BLaER1 (cell line): Measurements from ENCODE around the gene MRTO4.
"Not testable (repeated sequence)": the region's sequence is repeated elsewhere in the genome, so short reads cannot be mapped to it uniquely, and the experiment has no call there.

Experiments
- H3K27ac ChIP-seq: shearing (Covaris generic); formaldehyde crosslinking; 2 replicates; pipeline ENCODE4 v1.8.1; 2022
- H3K27me3 ChIP-seq: shearing (Covaris generic); formaldehyde crosslinking; 2 replicates; pipeline ENCODE4 v1.8.1; 2022
- H3K36me3 ChIP-seq: shearing (Covaris generic); formaldehyde crosslinking; 2 replicates; pipeline ENCODE4 v1.8.1; 2022
- H3K4me1 ChIP-seq: shearing (Covaris generic); formaldehyde crosslinking; 2 replicates; pipeline ENCODE4 v1.8.1; 2022
- H3K4me2 ChIP-seq: shearing (Covaris generic); formaldehyde crosslinking; 2 replicates; pipeline ENCODE4 v1.8.1; 2022
- H3K4me3 ChIP-seq: shearing (Covaris generic); formaldehyde crosslinking; 2 replicates; pipeline ENCODE4 v1.8.1; 2022
- H3K9ac ChIP-seq: shearing (Covaris generic); formaldehyde crosslinking; 2 replicates; pipeline ENCODE4 v1.8.1; 2022
- H3K9me3 ChIP-seq: shearing (Covaris generic); formaldehyde crosslinking; 2 replicates; pipeline ENCODE4 v1.8.1; 2022
- H4K20me1 ChIP-seq: shearing (Covaris generic); formaldehyde crosslinking; 2 replicates; pipeline ENCODE4 v1.8.1; 2022
- Cebpa-rat ChIP-seq: shearing (Covaris generic); IDR thresholded peaks from 2 replicates; pipeline ENCODE4 v1.8.1; 2022

The MRTO4 gene

DNA sequence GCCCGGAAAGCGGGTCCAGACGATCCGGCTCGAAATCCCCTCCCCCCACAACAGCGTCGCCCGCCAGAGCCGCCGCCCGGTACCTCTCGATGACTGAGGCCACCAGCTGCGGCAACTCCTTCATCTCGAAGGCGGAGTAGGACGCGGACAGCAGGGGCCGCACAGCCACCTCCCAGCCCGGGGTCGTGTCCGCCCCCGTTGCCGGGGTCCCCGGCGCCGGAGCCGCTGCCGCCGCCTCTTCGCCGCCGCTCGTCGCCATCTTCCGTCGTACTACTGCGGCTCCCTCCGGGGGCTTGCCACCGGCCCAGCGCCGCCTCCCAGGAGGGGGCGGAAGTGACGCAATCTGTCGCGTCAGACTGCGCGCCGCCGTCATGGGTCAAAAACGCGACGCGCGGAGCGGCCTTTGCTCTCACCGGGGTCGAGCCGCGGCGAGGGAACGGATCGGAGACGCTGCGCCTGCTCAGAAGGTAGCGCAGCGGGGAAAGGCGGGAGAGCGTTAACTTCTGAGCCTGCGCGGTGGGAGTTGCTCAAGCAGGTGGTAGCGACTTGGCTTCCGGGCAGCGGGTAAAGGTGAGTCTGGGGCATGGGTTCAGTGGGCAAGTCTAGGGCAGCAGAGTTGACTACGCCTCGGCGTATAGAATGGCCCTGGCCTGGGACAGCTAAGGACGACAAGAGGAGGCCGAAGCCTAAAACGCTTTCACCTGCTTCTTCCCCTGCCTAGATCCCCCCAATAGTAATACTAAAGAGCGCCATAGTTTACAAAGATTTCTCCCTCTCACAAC, 41.4 kb upstream of the MRTO4 start, which contains the start of gene UBR4:
Gene UBR4, minus strand, starts transcription at position 277 of the 782 bp plus-strand sequence. Its CDS starts 18 bp downstream, at position 259.
- H3K4me2 ChIP-seq, result peak within 1 kb of the TSS; percentile 94
- peak within 1 kb of the TSS; percentile 95 for H3K4me3 ChIP-seq
- peaks cover 49% of the 10 kb centered on the region for H3K4me1 ChIP-seq
- H3K9me3 ChIP-seq, result no peaks in the 10 kb centered on the region
- peaks cover 18% of the 10 kb centered on the region for H3K36me3 ChIP-seq
- H3K27me3 ChIP-seq, result no peaks in the 10 kb centered on the region
- peak within 1 kb of the TSS; percentile 93 for H3K9ac ChIP-seq
- peak within 1 kb of the TSS; percentile 90 for H3K27ac ChIP-seq
- peak; percentile 89 for TF ChIP-seq Cebpa-rat
- H4K20me1 ChIP-seq, result peaks cover 78% of the 10 kb centered on the region

DNA sequence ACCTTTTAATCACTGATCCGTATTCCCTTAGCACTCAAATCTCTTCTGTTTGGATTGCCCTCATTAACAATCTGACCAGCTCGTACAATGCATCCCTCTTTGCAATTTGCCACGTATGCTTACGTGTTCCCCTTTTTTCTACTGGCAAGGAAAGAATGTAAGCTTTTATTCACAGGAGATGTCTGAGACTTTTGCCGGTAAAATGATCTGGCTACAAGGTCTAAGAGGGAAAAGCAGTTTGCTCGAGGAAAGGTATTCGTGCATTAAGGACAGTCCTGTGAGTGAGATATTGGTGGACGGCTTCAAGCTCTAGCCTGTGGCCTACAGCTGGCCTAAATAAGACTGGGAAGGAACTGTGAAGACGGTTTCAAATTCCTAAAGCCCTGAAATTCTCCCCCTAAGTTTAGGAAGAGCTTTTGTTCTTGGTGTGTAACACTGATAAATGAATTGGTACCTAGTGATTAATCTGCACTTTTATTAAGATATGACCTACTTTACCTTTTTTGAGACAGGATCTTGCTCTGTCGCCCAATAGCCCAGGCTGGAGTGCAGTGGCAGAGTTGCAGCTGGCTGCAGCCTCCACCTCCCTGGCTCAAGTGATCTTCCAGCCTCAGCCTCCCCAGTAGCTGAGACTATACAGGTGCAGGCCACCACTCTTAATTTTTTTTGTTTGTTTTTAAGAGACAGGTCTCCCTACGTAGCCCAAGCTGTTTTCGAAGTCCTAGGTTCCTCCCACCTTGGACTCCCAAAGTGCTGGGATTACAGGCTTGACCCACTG, 40.6 kb upstream of the MRTO4 start:
- Histone ChIP-seq H3K9me3 (no peaks in the 10 kb centered on the region), H3K36me3 (peaks cover 26% of the 10 kb centered on the region), H3K4me3 (peak overlapping the region; percentile 95), H3K9ac (peak overlapping the region; percentile 93), H3K4me2 (peak overlapping the region; percentile 94), H3K27me3 (no peaks in the 10 kb centered on the region), H3K27ac (peak overlapping the region; percentile 90), H4K20me1 (peaks cover 78% of the 10 kb centered on the region), H3K4me1 (peaks cover 49% of the 10 kb centered on the region)
- TF ChIP-seq Cebpa-rat, result no peak

DNA sequence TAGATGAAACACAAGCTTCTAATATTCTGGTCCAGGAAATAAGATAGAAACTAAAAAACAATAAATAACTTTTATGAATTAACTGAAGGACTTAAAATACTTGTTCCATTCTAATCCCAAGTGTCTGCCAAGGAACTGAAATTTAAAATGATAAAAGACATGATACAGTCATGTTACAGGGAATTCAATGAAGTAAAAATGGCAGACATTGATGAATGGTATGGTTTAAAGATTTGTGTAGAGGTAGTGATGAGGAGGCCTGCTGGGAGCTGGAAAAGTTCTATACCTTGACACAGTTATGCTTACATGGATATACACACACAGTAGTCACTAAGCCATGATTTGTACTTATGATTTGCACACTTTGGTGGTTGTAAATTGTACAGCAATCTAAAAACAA, 39.4 kb upstream of the MRTO4 start:
- H3K27me3 ChIP-seq, result no peaks in the 10 kb centered on the region
- H3K4me2 ChIP-seq, result peak overlapping the region; percentile 94
- peaks cover 75% of the 10 kb centered on the region for H4K20me1 ChIP-seq
- H3K9ac ChIP-seq, result no peak overlapping the region
- no peak for TF ChIP-seq Cebpa-rat
- peaks cover 45% of the 10 kb centered on the region for H3K4me1 ChIP-seq
- no peak overlapping the region for H3K27ac ChIP-seq
- no peaks in the 10 kb centered on the region for H3K9me3 ChIP-seq
- no peak overlapping the region for H3K4me3 ChIP-seq
- peaks cover 35% of the 10 kb centered on the region for H3K36me3 ChIP-seq

DNA sequence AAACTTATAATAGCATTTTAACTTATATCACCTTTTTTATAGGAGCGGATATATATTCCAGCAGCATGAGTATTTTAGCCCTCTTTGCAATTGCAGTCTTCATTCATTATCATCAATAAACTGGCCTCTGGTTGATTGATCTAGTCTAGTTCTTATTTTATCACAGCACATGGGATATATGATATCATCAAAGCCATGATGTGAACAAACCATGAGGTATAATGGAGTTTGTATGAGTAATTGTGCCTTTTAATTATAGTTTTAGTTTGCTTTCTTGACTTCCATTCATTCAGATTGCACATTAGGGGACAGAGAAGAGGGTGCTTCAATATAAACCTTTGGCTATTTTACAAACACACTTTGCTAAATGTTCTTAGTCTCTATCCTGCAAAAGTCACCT, 38.0 kb upstream of the MRTO4 start:
- TF ChIP-seq Cebpa-rat, result no peak
- Histone ChIP-seq H3K4me2 (no peak overlapping the region), H4K20me1 (peaks cover 73% of the 10 kb centered on the region), H3K9me3 (no peaks in the 10 kb centered on the region), H3K36me3 (peaks cover 49% of the 10 kb centered on the region), H3K9ac (no peak overlapping the region), H3K4me1 (peaks cover 32% of the 10 kb centered on the region), H3K4me3 (no peak overlapping the region), H3K27ac (no peak overlapping the region), H3K27me3 (no peaks in the 10 kb centered on the region)

DNA sequence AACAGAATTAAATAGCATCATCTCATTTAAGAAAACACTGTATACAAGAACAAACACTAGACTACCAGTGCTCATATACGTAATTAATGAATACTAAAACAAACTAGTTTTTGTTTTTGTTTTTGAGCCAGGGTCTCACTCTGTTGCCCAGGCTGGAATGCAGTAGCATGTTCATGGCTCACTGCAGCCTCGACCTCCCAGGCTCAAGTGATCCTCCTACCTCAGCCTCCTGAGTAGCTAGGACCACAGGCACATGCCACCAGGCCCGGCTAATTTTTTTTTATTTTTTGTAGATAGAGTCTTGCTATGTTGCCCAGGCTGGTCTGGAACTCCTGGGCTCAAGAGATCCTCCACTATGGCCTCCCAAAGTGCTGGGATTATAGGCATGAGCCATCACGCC, 35.0 kb upstream of the MRTO4 start:
- H3K27me3 ChIP-seq, H3K4me3 ChIP-seq, H3K9me3 ChIP-seq, H3K4me2 ChIP-seq, H3K9ac ChIP-seq, H3K27ac ChIP-seq: not testable (repeated sequence)
- peaks cover 79% of the 10 kb centered on the region for H3K36me3 ChIP-seq
- peaks cover 36% of the 10 kb centered on the region for H3K4me1 ChIP-seq
- H4K20me1 ChIP-seq, result peaks cover 84% of the 10 kb centered on the region

DNA sequence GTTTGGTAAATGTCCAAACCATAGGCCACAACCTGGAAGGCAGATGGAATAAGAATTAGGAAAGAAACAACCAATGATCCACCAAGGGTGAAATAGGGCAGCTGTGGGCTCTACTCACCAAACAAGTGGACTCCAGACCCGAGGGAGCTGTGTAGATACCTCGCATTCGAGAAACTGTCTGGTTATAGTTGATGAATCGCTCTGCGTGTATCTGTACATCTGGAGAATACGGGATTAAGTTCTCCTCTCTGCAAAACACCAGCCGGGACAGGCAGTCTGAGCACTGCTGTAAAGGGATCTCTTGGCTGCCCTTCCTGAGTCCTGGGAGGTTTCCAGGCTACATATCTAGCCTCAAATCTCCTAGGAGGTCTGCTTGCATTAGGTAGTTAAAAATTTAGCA, 32.2 kb upstream of the MRTO4 start:
- no peak overlapping the region for H3K4me3 ChIP-seq
- peaks cover 95% of the 10 kb centered on the region for H4K20me1 ChIP-seq
- TF ChIP-seq Cebpa-rat, result no peak
- H3K4me2 ChIP-seq, result no peak overlapping the region
- H3K36me3 ChIP-seq, result peaks cover 97% of the 10 kb centered on the region
- H3K27ac ChIP-seq, result peak overlapping the region; percentile 3; the same call in 1 of the 2 replicates
- peaks cover 18% of the 10 kb centered on the region for H3K4me1 ChIP-seq
- H3K9me3 ChIP-seq, result no peaks in the 10 kb centered on the region
- H3K27me3 ChIP-seq, result no peaks in the 10 kb centered on the region
- no peak overlapping the region for H3K9ac ChIP-seq

DNA sequence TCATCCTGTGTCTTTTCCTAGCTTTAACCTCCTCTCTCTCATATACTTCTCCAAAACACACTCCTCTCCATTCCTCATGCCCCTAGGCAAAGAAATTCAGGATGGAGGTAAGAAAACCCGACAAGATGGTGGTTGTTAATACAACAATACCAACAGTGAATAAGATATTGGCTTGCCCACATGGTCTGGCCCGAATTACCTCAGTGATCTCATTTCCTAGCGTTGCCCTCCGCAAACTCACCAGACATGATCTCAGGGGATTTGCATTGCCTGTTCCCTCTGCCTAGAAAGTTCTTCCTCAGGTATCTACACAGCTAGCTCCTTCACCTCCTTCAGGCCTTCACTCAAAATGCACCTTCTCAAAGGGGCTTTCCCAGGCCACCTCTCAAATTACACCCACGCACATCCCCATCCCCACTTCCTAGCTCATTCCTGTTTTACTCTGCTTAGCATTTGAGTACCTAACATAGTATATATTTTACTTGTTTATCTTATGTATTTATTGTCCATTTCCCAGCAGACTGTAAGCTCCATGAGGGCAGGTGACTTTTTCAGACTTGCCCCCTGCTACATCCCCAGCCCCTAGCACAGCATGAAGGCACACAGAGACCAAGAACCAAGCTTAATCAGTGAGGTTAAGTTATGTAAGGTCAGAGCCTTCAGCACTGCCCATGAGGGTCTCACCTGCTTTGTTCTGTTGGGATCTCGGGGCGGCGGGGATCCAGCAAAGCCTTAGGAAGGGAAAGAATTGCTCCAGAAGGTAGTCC, 31.3 kb upstream of the MRTO4 start:
- H3K27ac ChIP-seq, result peak overlapping the region; percentile 30
- H3K4me2 ChIP-seq, result peak overlapping the region; percentile 36
- H3K9me3 ChIP-seq, result no peaks in the 10 kb centered on the region
- no peak for TF ChIP-seq Cebpa-rat
- H3K27me3 ChIP-seq, result no peaks in the 10 kb centered on the region
- no peak overlapping the region for H3K9ac ChIP-seq
- no peak overlapping the region for H3K4me3 ChIP-seq
- H4K20me1 ChIP-seq, result peaks cover 92% of the 10 kb centered on the region
- H3K36me3 ChIP-seq, result peaks cover 97% of the 10 kb centered on the region
- peaks cover 18% of the 10 kb centered on the region for H3K4me1 ChIP-seq

DNA sequence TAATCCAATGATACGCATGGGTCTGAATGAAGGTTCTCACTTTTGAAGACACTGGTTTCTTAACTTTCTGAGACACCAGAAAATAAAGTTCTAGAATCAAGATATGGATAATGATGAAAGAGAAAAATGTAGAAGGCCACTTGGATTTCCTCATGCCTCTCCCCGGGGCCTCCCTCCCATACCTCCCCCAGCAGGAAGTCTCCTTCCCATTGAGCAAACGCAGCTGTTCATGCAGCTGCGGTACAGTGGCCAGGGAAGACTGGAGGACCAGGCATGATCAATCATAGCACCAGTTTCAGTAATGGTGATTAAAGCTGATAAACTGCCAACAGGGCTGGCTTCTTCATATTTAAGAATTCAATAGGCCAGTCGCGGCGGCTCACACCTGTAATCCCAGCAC, 30.6 kb upstream of the MRTO4 start:
- no peaks in the 10 kb centered on the region for H3K27me3 ChIP-seq
- TF ChIP-seq Cebpa-rat, result no peak
- H3K4me1 ChIP-seq, result peaks cover 18% of the 10 kb centered on the region
- 0 out of 2 replicates have a peak overlapping the region, but pooled peaks have one; percentile 38 for H3K9ac ChIP-seq
- peak overlapping the region; percentile 36; the same call in 1 of the 2 replicates for H3K4me2 ChIP-seq
- H4K20me1 ChIP-seq, result peaks cover 85% of the 10 kb centered on the region
- H3K36me3 ChIP-seq, result peaks cover 97% of the 10 kb centered on the region
- peak overlapping the region; percentile 30; the same call in 1 of the 2 replicates for H3K27ac ChIP-seq
- H3K9me3 ChIP-seq, result no peaks in the 10 kb centered on the region
- no peak overlapping the region for H3K4me3 ChIP-seq

DNA sequence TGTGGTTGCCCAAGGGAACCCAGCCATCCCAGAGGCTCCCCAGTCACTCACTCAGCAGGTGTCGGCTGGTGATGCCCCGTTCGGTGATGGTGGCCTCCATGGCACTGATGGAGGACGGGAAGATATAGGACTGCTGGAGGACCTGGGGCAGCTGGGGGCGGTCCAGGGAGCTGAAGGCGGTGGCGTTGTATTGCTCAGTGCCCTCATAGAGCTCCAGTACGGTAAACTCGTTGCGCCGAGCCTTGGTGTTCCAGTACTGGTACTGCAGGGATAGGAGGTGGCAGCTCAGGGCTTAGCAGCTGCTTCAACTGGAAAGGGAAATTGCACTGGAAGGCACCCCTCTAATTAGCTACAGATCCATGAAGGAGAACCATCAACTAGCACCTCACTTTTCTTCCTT, 29.0 kb upstream of the MRTO4 start:
- H4K20me1 ChIP-seq, result peaks cover 82% of the 10 kb centered on the region
- no peak overlapping the region for H3K4me2 ChIP-seq
- H3K4me1 ChIP-seq, result peaks cover 29% of the 10 kb centered on the region
- no peak overlapping the region for H3K9ac ChIP-seq
- no peak for TF ChIP-seq Cebpa-rat
- peaks cover 100% of the 10 kb centered on the region for H3K36me3 ChIP-seq
- no peaks in the 10 kb centered on the region for H3K9me3 ChIP-seq
- no peak overlapping the region for H3K27ac ChIP-seq
- no peaks in the 10 kb centered on the region for H3K27me3 ChIP-seq
- no peak overlapping the region for H3K4me3 ChIP-seq
